ENCODE data around the gene ATP6AP1.

DNA sequence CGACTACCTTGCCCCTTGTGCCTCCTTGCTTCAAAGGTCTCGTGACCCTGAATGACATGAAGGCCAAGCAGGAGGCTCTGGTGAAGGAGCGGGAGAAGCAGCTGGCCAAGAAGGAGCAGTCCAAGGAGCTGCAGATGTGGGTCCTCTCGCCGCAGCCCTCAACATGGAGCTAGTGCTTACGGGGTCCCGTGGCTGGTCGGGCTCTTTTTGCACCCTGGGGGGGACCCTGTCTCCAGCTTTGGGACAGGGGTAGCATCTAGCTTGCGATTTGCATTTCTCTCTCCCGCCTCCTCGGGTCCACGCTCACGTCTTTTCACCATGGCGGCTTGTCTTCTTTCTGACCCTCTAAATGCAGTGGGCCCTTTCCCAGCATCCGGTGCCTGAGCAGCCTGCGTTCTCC is 17.3 kb downstream of the ATP6AP1 start:
- TF ChIP-seq, protein P1, sequence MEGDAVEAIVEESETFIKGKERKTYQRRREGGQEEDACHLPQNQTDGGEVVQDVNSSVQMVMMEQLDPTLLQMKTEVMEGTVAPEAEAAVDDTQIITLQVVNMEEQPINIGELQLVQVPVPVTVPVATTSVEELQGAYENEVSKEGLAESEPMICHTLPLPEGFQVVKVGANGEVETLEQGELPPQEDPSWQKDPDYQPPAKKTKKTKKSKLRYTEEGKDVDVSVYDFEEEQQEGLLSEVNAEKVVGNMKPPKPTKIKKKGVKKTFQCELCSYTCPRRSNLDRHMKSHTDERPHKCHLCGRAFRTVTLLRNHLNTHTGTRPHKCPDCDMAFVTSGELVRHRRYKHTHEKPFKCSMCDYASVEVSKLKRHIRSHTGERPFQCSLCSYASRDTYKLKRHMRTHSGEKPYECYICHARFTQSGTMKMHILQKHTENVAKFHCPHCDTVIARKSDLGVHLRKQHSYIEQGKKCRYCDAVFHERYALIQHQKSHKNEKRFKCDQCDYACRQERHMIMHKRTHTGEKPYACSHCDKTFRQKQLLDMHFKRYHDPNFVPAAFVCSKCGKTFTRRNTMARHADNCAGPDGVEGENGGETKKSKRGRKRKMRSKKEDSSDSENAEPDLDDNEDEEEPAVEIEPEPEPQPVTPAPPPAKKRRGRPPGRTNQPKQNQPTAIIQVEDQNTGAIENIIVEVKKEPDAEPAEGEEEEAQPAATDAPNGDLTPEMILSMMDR (IDR thresholded peaks at IDR 0.05; ENCODE audit: insufficient read depth, low read length, poor library complexity, severe bottlenecking) = no peak
- no peak for TF ChIP-seq EZH2phosphoT487 (conservative IDR thresholded peaks at IDR 0.05; ENCODE audit: low read length)
